GM12892 (cell line): ENCODE measurements around the gene PRKCQ.

Experiments
- POLR2A ChIP-seq: IDR thresholded peaks from 2 replicates; pipeline ENCODE4 v1.6.1; 2011; ENCODE audit warnings: low read depth, low read length, control low read depth
- POLR2AphosphoS5 ChIP-seq: IDR thresholded peaks from 2 replicates; pipeline ENCODE4 v1.6.1; 2011; ENCODE audit warnings: low read depth, low read length, control low read depth

DNA sequence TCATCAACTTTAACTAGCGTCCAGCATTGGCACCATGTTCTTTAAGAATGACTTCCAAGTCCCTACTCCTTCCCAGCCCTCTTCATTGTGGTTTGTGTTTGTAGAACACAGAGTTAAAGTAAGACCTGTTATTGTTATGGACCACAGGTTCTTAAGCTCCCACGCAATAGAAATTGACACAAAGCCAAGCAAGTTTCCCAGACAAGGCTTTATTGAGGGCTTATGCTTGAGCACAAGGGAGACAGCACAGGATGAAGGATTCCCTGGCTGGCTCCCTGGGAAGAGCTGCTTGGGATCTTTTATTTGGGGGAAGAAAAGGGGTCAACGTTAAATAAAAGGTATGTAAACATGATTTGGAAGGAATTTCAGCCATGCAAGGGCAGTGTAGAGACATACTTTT lies 44.3 kb upstream of the PRKCQ start:
- no peak for TF ChIP-seq POLR2A
- no peak for TF ChIP-seq POLR2AphosphoS5
